ENCODE results near the gene BID.

The BID gene

GRCh38 chr22:17732251-17732854 is 41.9 kb downstream of the BID start:
- DNase-seq = no peak

GRCh38 chr22:17729561-17729960 is 44.7 kb downstream of the BID start:
- no peak for DNase-seq

- no peak for DNase-seq
Observed at GRCh38 chr22:17728786-17729185, 45.5 kb downstream of the BID start.

- no peak for DNase-seq
Observed at GRCh38 chr22:17726928-17727897, 47.1 kb downstream of the BID start.

- DNase-seq = no peak
Observed at GRCh38 chr22:17726006-17726927, 48.0 kb downstream of the BID start.

- no peak for DNase-seq
Observed at GRCh38 chr22:17725500-17725796, 48.8 kb downstream of the BID start.

- DNase-seq = no peak
Observed at GRCh38 chr22:17724678-17725499, 49.4 kb downstream of the BID start.

GRCh38 chr22:17724241-17724640 is 50.0 kb downstream of the BID start:
- no peak for DNase-seq

- no peak for DNase-seq
Observed at GRCh38 chr22:17719911-17720310, 54.4 kb downstream of the BID start.

GRCh38 chr22:17717708-17718107 is 56.6 kb downstream of the BID start:
- DNase-seq = no peak

GRCh38 chr22:17716529-17716928 is 57.7 kb downstream of the BID start:
- DNase-seq = no peak

GRCh38 chr22:17712441-17712840 is 61.8 kb downstream of the BID start:
- DNase-seq = no peak

- no peak for DNase-seq
Observed at GRCh38 chr22:17710023-17710422, 64.2 kb downstream of the BID start.

- no peak for DNase-seq
Observed at GRCh38 chr22:17707526-17707925, 66.7 kb downstream of the BID start.

- no peak for DNase-seq
Observed at GRCh38 chr22:17706947-17707346, 67.3 kb downstream of the BID start.

- no peak for DNase-seq
Observed at GRCh38 chr22:17705951-17706900, 68.0 kb downstream of the BID start.

GRCh38 chr22:17705546-17705945 is 68.7 kb downstream of the BID start:
- no peak for DNase-seq

- no peak for DNase-seq
Observed at GRCh38 chr22:17703811-17704210, 70.5 kb downstream of the BID start.

GRCh38 chr22:17700778-17701177 is 73.5 kb downstream of the BID start:
- DNase-seq = no peak

GRCh38 chr22:17699696-17700340 is 74.5 kb downstream of the BID start:
- DNase-seq = no peak

GRCh38 chr22:17698948-17699347 is 75.3 kb downstream of the BID start:
- no peak for DNase-seq
